A673 (cell line): ENCODE measurements around the gene NT5C3B.

Experiments used
- CTCF ChIP-seq: fragments of 300-800, 200-600 bp; sonication (generic); conservative IDR thresholded peaks from 2 replicates; pipeline ENCODE4 v1.5.1; 2017; ENCODE audit warnings: low read depth, mild to moderate bottlenecking, antibody characterized with exemption, low read length, moderate library complexity, mixed read lengths
- EZH2 ChIP-seq: fragments of 200-600 bp; sonication (generic); IDR thresholded peaks from 2 replicates; pipeline ENCODE4 v1.6.1; 2017; ENCODE audit warnings: borderline replicate concordance, low read depth, mild to moderate bottlenecking, mixed read lengths, antibody characterized with exemption, low read length; ENCODE audit not compliant: poor library complexity, severe bottlenecking

- no peak for TF ChIP-seq CTCF
- no peak for TF ChIP-seq EZH2
Observed at GRCh38 chr17:41785091-41785858, 50.8 kb downstream of the NT5C3B start.
